Body of pancreas (tissue), 4 donors: ENCODE results near the gene CXCL8. TPM values are rescaled to one million over a fixed set of nuclear protein-coding genes. Genes with fewer than 3 reads are reported as not detected.

Experiments
- ATAC-seq: fragments of 150-250 bp; one replicate; pipeline ENCODE4 v1.9.1; 2016
- DNase-seq, 4 donors: peaks; one replicate each; pipeline ENCODE4 v3.0.0-alpha.2; 2019
- H3K27ac ChIP-seq, 4 donors: fragments of 200-600 bp; sonication (generic); 1 replicate in 3 of 4; 2 replicates in 1 of 4; pipeline versions ENCODE4 v1.5.1 to v1.6.1; 2016 to 2019; ENCODE audit warnings: mild to moderate bottlenecking in 1 of 4, mixed read lengths in 1 of 4, moderate library complexity in 1 of 4
- H3K27me3 ChIP-seq, 2 donors: fragments of 200-600 bp; sonication (generic); one replicate each; pipeline ENCODE4 v1.6.0; 2016; ENCODE audit warnings: mild to moderate bottlenecking in 1 of 2
- H3K36me3 ChIP-seq, 2 donors: fragments of 200-600 bp; sonication (generic); replicated peaks in 1 of 2; 2 replicates each; pipeline ENCODE4 v1.5.1; 2016; ENCODE audit warnings: low read depth in 2 of 2; ENCODE audit not compliant: insufficient read depth in 1 of 2
- H3K4me1 ChIP-seq: fragments of 200-600 bp; sonication (generic); one replicate; pipeline ENCODE4 v1.6.0; 2016
- H3K4me3 ChIP-seq, 2 donors: fragments of 200-600 bp; sonication (generic); 1 replicate in 1 of 2; 2 replicates in 1 of 2; pipeline ENCODE4 v1.5.1; 2016 to 2019
- H3K9me3 ChIP-seq, 3 donors: fragments of 200-600 bp; sonication (generic); 1 replicate in 2 of 3; 2 replicates in 1 of 3; pipeline ENCODE4 v1.5.1; 2016
- POLR2A ChIP-seq, 3 donors: fragments of 450-650 bp; IDR thresholded peaks; one replicate each; pipeline ENCODE4 v1.6.1; 2016; ENCODE audit warnings: antibody characterized with exemption in 3 of 3, mild to moderate bottlenecking in 2 of 3
- WGBS, 2 donors: methylation state at CpG; one replicate each; pipeline ENCODE4 v1.1.5; 2017; 5-methylcytosine and 5-hydroxymethylcytosine counted together
- intact Hi-C: fragments of 100-400 bp; cut with DNase I; formaldehyde crosslinking; loops from one replicate; pipeline ENCODE4 v1.15.1; 2023
- total RNA-seq, 2 donors: library from RNA; depleted of rRNA; stranded (reverse); fragments of >200 nt; gene quantifications; one replicate each; pipeline ENCODE4 v1.1.0, GENCODE V29; 2016
- TF ChIP-seq, protein P1 (sequence below), 7 experiments: fragments of 450-650 bp in 4 of 7; fragments of 200-600 bp in 3 of 7; sonication (generic) in 3 of 7; IDR thresholded peaks; one replicate each; pipeline ENCODE4 v1.5.1; 2016 to 2019; ENCODE audit warnings: antibody characterized with exemption in 7 of 7

CXCL8 gene
- total RNA-seq, 2 donors from 2014 or later: 3.9 to 12.9 TPM

DNA sequence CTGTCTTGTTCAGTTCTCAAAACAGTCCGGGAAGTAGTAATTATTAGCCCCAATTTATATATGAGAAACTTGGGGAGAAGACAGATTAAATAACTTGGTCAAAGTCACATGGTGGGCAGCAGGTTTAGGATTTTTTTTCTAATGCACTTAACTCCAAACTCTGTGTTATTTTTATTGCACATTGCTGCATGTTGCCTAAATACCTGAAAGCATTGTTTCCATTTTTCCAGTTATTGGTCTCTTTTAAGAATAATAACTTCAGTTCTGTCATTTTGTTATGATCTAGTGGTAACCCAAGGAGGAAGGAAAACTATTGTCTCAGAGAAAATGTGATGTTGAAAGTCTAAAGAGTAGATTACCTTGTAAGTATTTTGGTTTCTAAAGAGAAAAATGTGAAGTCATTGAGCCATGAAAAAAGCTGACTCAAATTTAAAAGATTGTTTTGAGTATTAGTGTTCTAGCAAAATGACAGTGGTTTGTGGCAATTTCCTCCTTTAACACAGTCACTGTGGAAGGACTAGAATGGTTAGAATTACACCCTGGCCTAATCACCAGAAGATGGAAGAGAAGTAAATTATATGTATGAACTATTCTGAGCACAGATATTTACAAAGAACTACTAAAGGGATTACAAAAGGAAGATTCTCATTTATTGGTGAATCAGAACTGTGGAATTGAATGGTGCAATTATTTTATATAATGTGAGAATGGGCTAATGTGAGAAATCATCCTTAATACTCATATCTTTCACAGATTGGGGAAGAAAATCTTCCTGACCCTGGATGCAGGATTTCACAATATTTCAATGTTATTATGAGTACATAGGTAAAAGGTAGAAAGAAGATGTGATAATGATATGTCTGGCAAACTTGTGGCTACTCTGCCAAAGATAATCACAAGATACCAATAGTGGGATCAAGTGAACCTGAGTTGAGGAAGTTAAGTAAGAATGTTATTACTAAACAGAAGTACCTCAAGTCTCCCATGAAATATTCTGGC is 21.7 kb upstream of the CXCL8 start:
- Histone ChIP-seq H3K9me3 (no peaks in the 10 kb centered on the region), H3K27me3 (no peaks in the 10 kb centered on the region), H3K27ac (no peak overlapping the region), H3K4me1 (no peaks in the 10 kb centered on the region), H3K4me3 (no peak overlapping the region), H3K36me3 (no peaks in the 10 kb centered on the region)
- no peak for ATAC-seq
- intact Hi-C loops: no loop called here
- WGBS, 2 donors: 79 to 89% methylated on average over 1 of the region's 1 CpG
- TF ChIP-seq, protein P1, sequence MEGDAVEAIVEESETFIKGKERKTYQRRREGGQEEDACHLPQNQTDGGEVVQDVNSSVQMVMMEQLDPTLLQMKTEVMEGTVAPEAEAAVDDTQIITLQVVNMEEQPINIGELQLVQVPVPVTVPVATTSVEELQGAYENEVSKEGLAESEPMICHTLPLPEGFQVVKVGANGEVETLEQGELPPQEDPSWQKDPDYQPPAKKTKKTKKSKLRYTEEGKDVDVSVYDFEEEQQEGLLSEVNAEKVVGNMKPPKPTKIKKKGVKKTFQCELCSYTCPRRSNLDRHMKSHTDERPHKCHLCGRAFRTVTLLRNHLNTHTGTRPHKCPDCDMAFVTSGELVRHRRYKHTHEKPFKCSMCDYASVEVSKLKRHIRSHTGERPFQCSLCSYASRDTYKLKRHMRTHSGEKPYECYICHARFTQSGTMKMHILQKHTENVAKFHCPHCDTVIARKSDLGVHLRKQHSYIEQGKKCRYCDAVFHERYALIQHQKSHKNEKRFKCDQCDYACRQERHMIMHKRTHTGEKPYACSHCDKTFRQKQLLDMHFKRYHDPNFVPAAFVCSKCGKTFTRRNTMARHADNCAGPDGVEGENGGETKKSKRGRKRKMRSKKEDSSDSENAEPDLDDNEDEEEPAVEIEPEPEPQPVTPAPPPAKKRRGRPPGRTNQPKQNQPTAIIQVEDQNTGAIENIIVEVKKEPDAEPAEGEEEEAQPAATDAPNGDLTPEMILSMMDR (IDR thresholded peaks at IDR 0.05): no peak
- TF ChIP-seq POLR2A (IDR thresholded peaks at IDR 0.05): no peak
- no peak for DNase-seq

DNA sequence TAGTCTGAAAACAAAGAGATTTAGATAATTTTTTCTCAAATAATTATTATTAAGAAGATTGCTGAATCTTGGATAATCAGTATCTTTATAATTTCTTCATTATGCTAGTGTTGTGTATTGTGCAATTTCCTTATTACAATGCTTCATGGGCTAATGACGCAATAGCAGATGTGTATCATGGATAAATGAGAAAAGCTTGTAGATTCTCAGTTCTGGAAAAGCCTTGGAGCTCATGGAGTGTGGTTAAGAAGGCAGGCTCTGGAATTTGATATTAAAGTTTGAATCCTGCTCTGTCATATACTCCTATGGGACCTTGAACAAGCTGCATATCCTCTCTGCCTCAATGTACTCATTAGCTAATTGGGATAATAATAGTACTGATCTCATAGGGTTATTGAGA is 18.9 kb upstream of the CXCL8 start:
- no peak overlapping the region for H3K27ac ChIP-seq
- H3K36me3 ChIP-seq: no peaks in the 10 kb centered on the region
- intact Hi-C loops: loop anchor here (10.0 kb wide), 2 partner anchors 143 to 413 kb away; partner anchors contain the start of gene CXCL1
- no peaks in the 10 kb centered on the region for H3K27me3 ChIP-seq
- no peak for TF ChIP-seq POLR2A (IDR thresholded peaks at IDR 0.05)
- TF ChIP-seq, protein P1 (IDR thresholded peaks at IDR 0.05): no peak
- peaks cover 9% of the 10 kb centered on the region for H3K4me1 ChIP-seq
- H3K9me3 ChIP-seq: no peaks in the 10 kb centered on the region
- DNase-seq (no peak), ATAC-seq (peak; percentile 38)
- WGBS, 2 donors: 78 to 81% methylated on average over 1 of the region's 1 CpG
- H3K4me3 ChIP-seq: no peak overlapping the region

DNA sequence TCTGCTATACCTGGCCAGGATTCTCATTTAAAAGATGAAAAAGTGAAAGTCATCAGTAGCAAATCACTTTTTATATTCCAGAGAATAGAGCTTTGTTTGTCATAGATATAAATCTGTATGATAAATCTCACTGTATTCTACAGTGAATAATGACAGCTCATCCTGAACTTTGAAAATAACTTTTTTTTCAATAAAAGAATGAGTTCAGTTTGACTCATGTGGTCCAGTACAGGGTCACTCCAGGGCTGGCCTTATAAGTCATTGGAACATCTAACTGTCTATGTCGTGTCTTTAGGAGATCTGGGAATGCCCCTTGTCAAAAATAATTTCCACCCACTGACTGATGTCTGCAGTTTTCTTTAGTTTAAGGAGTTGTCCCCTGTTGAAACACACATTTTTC is 18.5 kb upstream of the CXCL8 start:
- intact Hi-C loops: loop anchor here (10.0 kb wide), 2 partner anchors 143 to 413 kb away; partner anchors contain the start of gene CXCL1
- no peak for DNase-seq
- Histone ChIP-seq H3K9me3 (no peaks in the 10 kb centered on the region), H3K4me3 (no peak overlapping the region), H3K27me3 (no peaks in the 10 kb centered on the region), H3K36me3 (no peaks in the 10 kb centered on the region), H3K4me1 (peaks cover 9% of the 10 kb centered on the region), H3K27ac (no peak overlapping the region)
- WGBS, 2 donors: 83 to 87% methylated on average over 1 of the region's 1 CpG
- ATAC-seq: no peak
- no peak for TF ChIP-seq POLR2A (IDR thresholded peaks at IDR 0.05)
- TF ChIP-seq, protein P1 (IDR thresholded peaks at IDR 0.05): no peak

DNA sequence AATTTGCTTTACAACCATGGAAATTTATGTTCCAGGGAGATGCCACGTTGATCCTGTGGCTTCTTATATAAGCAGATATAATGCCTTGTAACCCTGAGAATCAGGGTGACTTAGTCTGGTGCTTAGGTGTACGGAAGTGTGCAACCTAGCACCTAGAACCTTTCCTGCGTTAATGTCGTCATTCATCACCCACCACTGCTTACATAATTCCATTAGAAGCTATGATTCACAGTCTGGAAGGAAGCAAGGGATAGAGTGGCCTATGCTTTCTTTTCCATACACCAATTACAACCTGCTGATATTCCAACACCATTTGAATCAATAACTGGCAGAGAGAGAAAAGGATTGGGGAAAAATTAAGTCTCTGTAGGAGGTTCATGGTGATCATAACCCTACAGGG is 17.3 kb upstream of the CXCL8 start:
- intact Hi-C loops: loop anchor here (10.0 kb wide), 2 partner anchors 142 to 412 kb away; partner anchors contain the start of gene CXCL1
- Histone ChIP-seq H3K4me3 (no peak overlapping the region), H3K4me1 (peaks cover 9% of the 10 kb centered on the region), H3K36me3 (no peaks in the 10 kb centered on the region), H3K27ac (no peak overlapping the region), H3K27me3 (no peaks in the 10 kb centered on the region), H3K9me3 (no peaks in the 10 kb centered on the region)
- TF ChIP-seq POLR2A (IDR thresholded peaks at IDR 0.05): no peak
- TF ChIP-seq, protein P1 (IDR thresholded peaks at IDR 0.05): no peak
- DNase-seq (no peak), ATAC-seq (no peak)
- WGBS, 2 donors: 68 to 74% methylated on average over 4 of the region's 4 CpGs
